CD4-positive, alpha-beta T cell treated with Interleukin-4 for 1 hour (primary cell): Measurements from ENCODE around the gene SPRN.
"Not testable (repeated sequence)": the region's sequence is repeated elsewhere in the genome, so short reads cannot be mapped to it uniquely, and the experiment has no call there.

ENCODE experiments used
- DNase-seq, 2 donors: peaks; one replicate each; pipeline ENCODE4 v3.0.0-alpha.2; 2020 to 2022

The SPRN gene

GRCh38 chr10:133456041-133456951 is 31.9 kb upstream of the SPRN start:
- DNase-seq: no peak

- DNase-seq: no peak
Observed at GRCh38 chr10:133455611-133456031, 31.2 kb upstream of the SPRN start.

GRCh38 chr10:133455196-133455595 is 30.8 kb upstream of the SPRN start:
- DNase-seq: no peak

- no peak for DNase-seq
Observed at GRCh38 chr10:133454204-133454893, 29.9 kb upstream of the SPRN start.

GRCh38 chr10:133453516-133454203 is 29.2 kb upstream of the SPRN start, which contains the start of gene SCART1:
SCART1 (plus strand) TSS chr10:133453945; CDS start chr10:133453998, 53 bp downstream.
- DNase-seq: peak; percentile 29 to 46

- DNase-seq: no peak
Observed at GRCh38 chr10:133452453-133452852, 28.0 kb upstream of the SPRN start.

GRCh38 chr10:133451346-133451745 is 26.9 kb upstream of the SPRN start:
- no peak for DNase-seq

- DNase-seq: no peak
Observed at GRCh38 chr10:133448120-133448519, 23.7 kb upstream of the SPRN start.

- DNase-seq: no peak
Observed at GRCh38 chr10:133446979-133447378, 22.6 kb upstream of the SPRN start.

GRCh38 chr10:133445751-133446708 is 21.6 kb upstream of the SPRN start:
- DNase-seq: no peak

- DNase-seq: no peak
Observed at GRCh38 chr10:133445268-133445732, 20.9 kb upstream of the SPRN start.

- DNase-seq: no peak
Observed at GRCh38 chr10:133444342-133445267, 20.2 kb upstream of the SPRN start.

GRCh38 chr10:133442967-133443924 is 18.8 kb upstream of the SPRN start:
- DNase-seq: no peak

GRCh38 chr10:133442191-133442966 is 18.0 kb upstream of the SPRN start:
- DNase-seq: peak in 1 of 2 donors; percentile 25

GRCh38 chr10:133441780-133442179 is 17.4 kb upstream of the SPRN start:
- no peak for DNase-seq

GRCh38 chr10:133441356-133441755 is 16.9 kb upstream of the SPRN start:
- not testable (repeated sequence) for DNase-seq

GRCh38 chr10:133440633-133441285 is 16.3 kb upstream of the SPRN start:
- DNase-seq: no peak
